NCI-H2107 (cell line): Measurements from ENCODE around the gene FARSA.
"Not testable (repeated sequence)": the region's sequence is repeated elsewhere in the genome, so short reads cannot be mapped to it uniquely, and the experiment has no call there.

ENCODE experiments used
- DNase-seq: peaks from one replicate; lab custom pipeline; 2025; lab: John Stamatoyannopoulos, UW

FARSA gene

DNA sequence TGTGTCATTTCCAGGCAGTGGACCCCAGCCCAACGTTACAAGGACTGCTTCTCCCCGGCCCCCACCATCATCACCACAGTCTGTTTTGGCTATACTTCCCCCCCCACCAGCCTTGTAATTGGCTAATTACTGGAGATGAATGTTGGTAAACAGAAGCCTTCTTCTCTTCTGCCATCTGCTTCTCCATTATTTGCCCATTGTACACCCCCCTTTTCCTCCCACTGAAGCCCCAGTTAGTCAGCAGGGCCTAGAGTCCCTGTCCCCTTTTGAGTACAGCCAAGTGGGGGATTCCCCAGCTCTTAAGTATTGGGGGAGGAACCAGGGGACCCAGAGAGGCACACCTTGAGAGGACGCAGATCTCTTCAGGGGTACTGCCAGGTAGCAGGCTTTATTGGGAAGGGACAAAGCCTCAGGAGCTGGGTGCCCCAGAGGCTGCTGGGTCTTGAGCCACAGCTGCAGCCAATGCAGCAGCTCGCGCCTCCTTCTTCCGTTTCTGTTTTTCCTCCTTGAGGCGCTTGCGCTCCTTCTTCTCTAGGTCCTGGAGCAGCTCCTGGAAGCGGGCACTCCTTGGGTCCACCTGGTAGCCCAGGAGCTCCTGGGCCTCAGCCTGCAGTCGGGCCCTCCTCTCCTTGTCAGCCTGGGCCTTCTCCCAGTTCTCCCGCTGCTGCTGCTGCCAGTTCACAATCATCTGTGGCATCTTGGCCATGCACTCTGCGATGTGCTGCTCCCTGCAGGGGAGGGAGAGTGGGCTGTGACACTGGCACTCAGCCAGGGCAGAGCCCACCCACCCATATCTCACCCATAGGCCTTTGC lies 20.5 kb upstream of the FARSA start:
- no peak for DNase-seq

DNA sequence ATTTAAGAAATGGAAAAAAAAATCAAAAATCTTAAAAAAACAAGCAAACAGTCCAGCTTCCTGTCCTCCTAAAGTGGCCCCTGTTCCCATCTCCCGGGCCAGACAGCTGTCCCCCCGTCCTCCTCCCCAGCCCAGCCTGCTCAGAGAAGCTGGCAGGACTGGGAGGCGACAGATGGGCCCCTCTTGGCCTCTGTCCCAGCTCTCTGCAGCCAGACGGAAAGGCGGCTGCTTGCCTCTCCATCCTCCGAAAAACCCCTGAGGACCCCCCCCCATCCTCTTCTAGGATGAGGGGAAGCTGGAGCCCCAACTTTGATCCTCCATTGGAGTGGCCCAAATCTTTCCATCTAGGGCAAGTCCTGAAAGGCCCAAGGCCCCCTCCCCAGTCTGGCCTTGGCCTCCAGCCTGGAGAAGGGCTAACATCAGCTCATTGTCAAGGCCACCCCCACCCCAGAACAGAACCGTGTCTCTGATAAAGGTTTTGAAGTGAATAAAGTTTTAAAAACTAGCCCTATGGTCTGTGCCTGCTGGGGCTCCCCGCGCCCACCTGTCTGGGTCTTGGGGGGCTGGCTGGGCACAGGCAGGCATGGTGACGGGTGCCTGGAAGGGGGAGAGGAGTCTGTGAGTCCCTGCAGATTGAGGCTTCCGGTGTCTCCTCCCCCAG lies 19.8 kb upstream of the FARSA start:
- DNase-seq, result no peak

DNA sequence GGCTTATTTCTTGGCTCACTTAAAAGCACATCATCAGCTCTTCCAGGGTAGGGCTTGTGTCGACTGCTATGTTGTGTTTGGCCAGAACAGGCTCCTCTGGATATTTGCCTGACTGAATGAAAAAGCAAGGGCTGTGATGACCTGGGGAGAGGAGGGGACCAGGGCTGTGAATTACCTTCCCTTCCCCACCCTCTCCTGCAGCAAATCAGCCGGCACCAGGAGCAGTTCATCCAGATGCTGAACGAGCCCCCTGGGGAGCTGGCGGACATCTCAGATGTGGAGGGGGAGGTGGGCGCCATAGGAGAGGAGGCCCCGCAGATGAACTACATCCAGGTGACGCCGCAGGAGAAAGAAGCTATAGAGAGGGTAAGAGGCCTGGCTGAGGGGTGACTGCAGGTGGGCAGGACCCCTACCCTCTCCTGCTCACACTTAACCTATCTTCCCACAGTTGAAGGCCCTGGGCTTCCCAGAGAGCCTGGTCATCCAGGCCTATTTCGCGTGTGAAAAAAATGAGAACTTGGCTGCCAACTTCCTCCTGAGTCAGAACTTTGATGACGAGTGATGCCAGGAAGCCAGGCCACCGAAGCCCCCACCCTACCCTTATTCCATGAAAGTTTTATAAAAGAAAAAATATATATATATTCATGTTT lies 19.1 kb upstream of the FARSA start:
- DNase-seq, result no peak

DNA sequence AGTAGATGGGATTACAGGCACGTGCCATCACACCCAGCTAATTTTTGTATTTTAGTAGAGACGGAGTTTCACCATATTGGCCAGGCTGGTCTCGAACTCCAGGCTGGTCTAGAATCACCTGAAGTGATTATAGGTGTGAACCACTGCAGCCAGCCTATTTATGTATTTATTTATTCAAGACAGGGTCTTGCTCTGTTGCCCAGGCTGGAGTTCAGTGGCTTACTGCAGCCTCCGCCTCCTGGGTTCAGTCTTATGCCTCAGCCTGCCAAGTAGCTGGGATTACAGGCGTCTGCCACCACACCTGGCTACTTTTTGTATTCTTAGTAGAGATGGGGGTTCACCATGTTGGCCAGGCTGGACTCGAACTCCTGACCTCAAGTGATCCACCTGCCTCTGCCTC lies 18.5 kb upstream of the FARSA start:
- not testable (repeated sequence) for DNase-seq

DNA sequence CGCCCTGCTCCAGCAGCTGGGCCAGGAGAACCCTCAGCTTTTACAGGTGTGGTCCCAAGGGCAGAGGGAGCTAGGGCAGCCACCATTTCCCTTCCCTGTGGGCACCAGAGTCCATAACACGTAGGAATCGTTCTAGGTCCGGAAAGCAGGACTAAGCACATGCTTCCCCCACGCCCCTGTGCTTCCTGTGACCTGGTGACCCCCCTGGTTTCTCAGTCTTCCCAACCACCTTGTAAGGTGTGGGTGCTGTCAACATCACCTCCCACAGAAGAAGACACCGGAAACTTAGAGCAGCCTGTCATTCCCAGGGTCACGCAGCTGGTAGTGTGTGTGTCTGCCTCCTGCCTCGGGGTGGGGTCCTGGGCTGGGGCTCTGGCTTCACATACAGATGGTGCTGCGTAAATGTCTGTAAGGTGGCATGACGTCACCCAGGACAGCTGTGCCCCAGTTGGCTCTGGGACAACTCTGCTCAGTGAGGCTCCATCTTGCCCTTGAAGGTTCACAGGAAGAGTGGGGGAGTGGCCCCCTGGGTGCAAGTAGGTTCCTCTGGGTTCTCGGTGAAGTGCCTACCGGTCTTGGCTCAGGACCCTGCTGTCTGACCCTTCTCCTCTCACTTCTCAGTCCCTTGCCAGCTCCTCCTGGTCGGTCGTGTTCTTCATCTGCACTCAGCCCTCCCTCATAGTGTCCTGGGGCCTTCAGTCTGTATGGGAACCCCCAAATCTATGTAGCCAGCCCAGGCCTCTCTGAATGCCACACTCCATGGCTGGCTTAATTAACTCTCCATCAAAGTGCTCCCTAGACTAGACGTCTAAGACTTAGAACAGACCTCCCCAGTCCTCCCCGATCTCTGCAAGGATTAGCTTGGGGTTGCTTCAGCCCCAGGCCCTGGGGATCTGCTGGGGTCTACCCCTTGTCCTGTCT lies 16.1 kb upstream of the FARSA start:
- no peak for DNase-seq

DNA sequence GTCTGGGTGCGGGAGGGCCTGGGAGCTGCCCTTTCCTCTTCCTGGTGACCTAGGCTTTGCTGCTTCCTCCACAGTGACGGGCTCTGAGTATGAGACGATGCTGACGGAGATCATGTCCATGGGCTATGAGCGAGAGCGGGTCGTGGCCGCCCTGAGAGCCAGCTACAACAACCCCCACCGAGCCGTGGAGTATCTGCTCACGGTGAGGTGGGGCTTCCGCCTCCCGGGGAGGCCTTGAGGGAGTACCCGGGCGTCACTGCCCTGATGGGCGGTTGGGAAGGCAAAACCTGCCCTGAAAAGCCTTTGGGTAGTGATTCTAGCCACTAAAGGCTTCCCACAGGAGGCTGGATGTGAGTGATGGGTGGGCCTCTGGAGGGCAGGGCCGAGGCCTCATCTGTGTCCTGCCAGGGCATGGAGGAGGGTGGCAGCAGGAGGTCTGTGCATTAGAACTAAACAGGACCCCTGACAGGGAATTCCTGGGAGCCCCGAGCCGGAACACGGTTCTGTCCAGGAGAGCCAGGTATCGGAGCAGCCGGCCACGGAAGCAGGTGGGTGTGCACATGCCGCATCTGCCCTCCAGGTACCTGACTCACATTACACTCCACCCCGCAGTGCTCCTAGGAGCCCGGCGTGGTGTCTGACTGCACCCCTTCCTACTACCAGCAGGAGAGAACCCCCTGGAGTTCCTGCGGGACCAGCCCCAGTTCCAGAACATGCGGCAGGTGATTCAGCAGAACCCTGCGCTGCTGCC lies 15.3 kb upstream of the FARSA start:
- no peak for DNase-seq

DNA sequence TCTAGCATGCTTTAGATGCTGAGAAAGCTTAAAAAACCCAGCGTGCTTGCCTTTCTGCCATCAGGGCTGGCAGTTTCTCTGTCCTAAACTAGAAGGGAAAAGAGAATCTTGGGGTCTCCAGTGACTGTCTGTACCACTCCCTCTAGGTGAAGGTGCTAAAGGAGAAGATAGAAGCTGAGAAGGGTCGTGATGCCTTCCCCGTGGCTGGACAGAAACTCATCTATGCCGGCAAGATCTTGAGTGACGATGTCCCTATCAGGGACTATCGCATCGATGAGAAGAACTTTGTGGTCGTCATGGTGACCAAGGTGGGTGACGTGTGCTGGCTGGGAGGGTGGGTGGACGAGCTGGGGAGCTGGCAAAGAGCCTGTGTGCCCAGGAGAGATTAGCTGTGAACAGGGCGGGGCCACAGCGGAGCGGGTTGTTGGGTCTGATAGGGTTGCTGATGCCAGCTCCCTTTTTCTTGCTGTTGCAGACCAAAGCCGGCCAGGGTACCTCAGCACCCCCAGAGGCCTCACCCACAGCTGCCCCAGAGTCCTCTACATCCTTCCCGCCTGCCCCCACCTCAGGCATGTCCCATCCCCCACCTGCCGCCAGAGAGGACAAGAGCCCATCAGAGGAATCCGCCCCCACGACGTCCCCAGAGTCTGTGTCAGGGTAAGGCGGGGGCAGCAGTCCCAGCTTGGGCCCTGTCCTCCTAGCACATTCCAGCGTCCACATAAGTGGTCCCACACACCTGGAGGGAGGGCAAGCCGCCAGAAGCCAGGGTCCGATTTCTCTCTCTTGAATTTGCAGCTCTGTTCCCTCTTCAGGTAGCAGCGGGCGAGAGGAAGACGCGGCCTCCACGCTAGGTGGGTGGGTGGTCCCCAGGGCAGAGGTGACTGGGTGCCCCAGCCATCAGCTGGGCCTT lies 14.4 kb upstream of the FARSA start:
- DNase-seq, result no peak

DNA sequence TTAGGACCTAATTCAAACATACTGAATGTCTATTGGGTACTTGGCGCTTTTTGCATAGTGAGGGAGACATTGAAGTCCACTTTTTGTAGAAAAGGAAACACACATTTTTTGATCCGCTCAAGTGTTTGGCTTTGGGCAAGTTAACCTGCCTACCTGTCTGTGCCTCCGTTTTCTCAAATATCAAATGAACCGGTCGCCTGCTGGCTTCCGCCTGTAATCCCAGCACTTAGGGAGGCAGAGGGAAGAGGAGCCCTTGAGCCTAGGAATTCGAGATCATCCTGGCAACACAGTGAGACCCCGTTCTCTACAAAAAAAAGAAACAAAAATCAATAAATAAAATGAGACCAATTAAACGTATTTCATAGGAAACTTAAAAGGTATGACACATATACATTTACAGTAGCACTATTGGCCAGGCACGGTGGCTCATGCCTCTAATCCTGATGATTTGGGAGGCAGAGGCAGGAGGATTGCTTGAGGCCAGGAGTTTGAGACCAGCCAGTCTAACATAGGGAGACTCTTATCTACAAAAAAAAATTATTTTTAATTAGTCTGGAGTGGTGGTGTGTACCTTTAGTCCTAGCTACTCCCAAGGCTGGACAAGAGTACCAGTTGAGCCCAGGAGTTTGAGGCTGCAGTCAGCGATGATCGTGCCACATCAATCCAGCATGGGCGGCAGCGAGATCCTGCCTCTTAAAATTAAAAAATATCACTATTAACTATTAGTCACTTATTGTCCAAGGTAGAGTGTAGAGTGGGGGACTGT lies 13.4 kb upstream of the FARSA start:
- DNase-seq, result no peak

DNA sequence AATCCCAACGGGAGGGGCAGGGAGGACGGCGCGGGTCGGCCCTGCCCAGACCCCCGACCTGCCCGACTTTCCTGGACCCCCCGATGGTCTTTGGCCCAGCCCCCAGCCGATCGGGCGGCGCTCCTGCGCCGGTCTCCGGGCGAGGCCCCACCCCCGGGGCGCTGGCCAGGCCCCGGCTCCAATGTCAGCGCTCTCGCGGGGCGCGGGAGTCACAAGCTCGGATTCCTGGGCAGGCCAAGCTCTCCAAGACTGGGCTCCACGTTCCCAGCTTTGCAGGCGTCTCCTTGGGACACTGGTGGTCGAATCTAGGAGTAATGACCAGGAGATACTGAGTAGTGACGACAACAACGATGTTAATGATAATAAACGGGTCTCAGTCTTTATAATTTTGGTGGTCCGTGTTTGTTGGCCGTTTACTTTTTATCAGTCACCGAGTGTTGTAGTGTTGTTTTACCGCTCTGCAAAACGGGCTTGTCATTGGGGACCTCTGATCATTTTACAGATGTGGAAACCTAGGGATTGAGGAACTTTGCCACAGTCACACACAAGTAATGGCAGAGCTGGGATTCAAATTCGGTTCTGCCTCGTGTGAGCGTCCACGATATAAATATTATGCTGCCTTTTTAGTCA lies 12.7 kb upstream of the FARSA start:
- DNase-seq, result peak; percentile 53

DNA sequence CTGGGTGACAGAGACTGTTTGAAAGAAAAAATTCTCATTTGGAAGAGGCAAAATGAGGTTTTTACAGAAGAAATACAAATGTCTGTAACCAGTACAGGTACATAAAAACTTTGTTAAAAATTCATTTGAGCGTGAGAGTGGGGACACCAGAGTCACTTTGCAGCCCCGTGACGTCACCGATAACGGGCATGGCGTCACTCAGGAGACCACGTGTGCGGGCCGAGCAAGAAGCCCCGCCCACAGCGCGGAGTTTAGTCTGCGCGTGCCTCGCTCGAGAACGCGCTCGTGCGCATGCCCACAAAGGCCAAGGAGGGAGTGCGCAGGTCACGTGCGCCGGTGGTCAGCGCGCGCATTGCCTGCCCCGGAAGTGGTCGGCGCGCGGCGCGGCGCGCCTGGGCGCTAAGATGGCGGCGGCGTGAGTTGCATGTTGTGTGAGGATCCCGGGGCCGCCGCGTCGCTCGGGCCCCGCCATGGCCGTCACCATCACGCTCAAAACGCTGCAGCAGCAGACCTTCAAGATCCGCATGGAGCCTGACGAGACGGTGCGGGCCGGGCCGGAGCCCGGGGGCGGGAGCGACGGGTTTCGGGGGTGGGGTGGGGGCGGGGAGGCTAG lies 12.1 kb upstream of the FARSA start, which contains the start of gene RAD23A:
Gene RAD23A, plus strand, starts transcription at position 384 of the 613 bp plus-strand sequence. Its CDS starts 87 bp downstream, at position 471.
- peak; percentile 95 for DNase-seq

DNA sequence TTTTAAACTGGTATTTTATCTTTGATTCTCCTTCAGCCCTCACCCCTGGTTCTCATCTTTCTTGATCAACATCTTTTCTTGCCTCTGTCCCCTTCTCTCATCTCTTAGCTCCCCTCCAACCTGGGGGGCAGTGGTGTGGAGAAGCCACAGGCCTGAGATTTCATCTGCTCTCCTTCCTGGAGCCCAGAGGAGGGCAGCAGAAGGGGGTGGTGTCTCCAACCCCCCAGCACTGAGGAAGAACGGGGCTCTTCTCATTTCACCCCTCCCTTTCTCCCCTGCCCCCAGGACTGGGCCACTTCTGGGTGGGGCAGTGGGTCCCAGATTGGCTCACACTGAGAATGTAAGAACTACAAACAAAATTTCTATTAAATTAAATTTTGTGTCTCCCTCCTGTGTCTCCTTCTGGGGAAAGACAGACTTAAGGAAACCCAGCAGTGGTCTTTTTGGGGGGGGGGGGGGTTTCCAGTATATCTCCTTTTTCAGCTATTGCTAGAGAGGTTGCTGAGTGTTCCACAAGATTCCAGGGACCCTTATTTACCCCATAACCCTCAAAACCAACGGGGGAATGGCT lies 10.7 kb upstream of the FARSA start:
- DNase-seq, result no peak

DNA sequence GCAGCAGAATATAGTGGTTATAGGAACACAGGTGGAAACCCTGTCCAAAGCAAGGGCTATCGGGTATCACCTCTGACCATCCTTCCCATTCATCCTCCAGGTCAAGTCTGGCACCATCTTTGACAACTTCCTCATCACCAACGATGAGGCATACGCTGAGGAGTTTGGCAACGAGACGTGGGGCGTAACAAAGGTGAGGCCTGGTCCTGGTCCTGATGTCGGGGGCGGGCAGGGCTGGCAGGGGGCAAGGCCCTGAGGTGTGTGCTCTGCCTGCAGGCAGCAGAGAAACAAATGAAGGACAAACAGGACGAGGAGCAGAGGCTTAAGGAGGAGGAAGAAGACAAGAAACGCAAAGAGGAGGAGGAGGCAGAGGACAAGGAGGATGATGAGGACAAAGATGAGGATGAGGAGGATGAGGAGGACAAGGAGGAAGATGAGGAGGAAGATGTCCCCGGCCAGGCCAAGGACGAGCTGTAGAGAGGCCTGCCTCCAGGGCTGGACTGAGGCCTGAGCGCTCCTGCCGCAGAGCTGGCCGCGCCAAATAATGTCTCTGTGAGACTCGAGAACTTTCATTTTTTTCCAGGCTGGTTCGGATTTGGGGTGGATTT lies 10.0 kb upstream of the FARSA start:
- no peak for DNase-seq

DNA sequence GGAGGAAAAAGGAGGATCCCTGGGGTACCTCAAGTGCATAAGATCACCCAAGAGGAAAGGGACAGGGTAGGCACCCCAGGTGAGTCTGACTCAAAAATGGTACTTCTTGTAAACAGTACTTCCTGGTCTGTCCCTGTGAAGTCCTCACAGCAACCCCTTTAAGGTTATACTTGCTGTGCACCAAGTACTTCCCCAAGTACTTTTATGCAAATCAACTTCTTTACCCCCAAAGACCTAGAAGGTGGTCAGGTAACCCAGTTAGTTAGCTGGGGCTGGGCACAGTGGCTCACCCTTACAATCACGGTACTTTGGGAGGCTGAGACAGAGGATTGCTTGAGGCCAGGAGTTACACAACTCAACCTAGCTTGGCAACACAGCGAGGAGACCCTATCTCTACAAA lies 7.4 kb upstream of the FARSA start:
- DNase-seq, result no peak

DNA sequence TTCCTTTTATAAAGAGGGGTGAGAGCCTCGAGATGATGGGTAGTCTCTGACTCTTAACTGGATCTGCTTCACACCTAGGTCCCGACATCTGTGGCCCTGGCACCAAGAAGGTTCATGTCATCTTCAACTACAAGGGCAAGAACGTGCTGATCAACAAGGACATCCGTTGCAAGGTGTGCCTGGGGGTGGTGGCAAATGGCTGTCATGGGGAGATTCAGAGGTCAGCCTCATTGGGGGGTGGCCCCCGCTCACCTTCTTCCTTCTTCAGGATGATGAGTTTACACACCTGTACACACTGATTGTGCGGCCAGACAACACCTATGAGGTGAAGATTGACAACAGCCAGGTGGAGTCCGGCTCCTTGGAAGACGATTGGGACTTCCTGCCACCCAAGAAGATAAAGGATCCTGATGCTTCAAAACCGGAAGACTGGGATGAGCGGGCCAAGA lies 6.5 kb upstream of the FARSA start:
- no peak for DNase-seq

DNA sequence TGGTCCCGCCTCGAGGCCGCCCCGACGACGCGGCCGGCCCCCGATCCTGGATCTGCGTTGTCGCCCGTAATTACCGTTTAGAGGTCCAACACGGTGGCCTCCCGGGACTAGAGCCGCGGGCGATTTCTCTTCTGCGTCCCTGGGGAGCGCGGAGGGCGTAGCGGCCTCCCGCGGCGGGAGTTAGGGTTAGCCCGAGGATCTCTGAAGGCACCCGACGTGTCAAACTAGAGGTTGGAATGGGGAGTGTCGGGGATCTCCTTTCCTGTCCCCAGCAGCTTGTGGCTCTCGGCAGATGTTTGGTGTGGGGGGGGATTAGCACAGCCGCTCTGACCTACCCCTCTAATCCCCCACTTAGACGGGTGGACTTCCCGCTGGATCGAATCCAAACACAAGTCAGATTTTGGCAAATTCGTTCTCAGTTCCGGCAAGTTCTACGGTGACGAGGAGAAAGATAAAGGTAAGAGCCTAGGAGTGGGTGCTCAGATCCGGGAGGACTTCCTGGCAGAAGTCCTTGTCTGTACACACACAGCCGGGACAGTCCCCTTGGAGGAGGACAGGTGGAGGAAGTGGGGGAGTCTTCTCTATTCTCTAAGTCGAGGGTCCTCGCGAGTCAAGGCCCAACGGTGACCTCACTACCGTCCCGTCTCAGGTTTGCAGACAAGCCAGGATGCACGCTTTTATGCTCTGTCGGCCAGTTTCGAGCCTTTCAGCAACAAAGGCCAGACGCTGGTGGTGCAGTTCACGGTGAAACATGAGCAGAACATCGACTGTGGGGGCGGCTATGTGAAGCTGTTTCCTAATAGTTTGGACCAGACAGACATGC lies 5.5 kb upstream of the FARSA start:
- DNase-seq, result no peak

DNA sequence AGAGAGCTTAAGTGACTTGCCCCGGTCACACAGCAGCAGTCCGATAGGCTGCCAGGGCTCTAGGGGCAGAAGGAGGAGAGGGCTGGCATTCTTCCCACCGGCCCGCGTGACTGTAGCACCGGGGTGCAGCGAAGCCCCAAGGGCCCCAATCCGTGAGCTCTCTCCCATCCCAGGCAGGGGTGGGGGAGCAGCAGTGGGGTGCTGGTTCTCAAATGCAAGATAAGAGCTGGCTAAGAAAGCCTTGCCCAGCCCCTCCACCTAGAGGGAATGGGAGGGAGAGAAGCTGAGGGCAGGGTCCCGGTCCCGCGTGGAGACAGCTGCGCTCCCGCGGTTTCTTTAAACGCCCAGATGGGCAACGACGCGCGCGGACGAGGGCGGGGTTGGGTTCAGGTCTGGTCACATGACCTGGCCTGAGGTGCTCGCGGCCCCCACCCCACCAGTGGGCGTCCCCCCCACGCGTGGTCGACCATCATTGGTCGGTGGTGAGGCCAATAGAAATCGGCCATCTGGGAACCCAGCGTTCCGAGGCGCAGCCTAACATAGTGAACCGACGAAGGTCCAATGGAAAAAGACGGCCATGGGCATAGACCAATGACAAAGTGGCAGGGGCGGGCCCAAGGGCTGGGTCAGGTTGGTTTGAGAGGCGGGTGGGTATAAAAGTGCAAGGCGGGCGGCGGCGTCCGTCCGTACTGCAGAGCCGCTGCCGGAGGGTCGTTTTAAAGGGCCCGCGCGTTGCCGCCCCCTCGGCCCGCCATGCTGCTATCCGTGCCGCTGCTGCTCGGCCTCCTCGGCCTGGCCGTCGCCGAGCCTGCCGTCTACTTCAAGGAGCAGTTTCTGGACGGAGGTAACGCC lies 4.6 kb upstream of the FARSA start, which contains the start of gene CALR:
Gene CALR, plus strand, starts transcription at position 683 of the 852 bp plus-strand sequence. Its CDS starts 71 bp downstream, at position 754.
- DNase-seq, result peak; percentile 98
